HCT116 (cell line): ENCODE results near the gene PCDH15. TPM values are rescaled to one million over a fixed set of nuclear protein-coding genes. Genes with fewer than 3 reads are reported as not detected.

Experiments used
- ATAC-seq: fragments of 200-7000 bp; cut with Tn5 transposase; 2 replicates; pipeline ENCODE4 v1.9.1; 2020; ENCODE audit warnings: mild to moderate bottlenecking, moderate library complexity
- BruUV-seq: library from RNA; stranded (reverse); fragments of 400-500 nt; replicated peaks from 2 replicates; lab custom pipeline; 2021; lab: Mats Ljungman, UMichigan
- CTCF ChIA-PET: fragments of 300-600 bp; sonication (Branson Sonifier 250); formaldehyde crosslinking; loops from one replicate; lab custom pipeline; 2021; ENCODE audit warnings: antibody characterized with exemption; lab: Charles Lee
- POLR2A ChIA-PET: fragments of 300-600, 350-600 bp; sonication (Branson Sonifier 250); formaldehyde crosslinking; loops from one replicate; lab custom pipeline; 2021; ENCODE audit warnings: antibody characterized with exemption; lab: Charles Lee
- RAD21 ChIA-PET, 2 experiments: fragments of 300-600 bp; sonication (Branson Sonifier 250); formaldehyde crosslinking; loops; one replicate each; lab custom pipeline; 2023; ENCODE audit warnings: low total read pairs in 2 of 2; ENCODE audit not compliant: uncharacterized antibody in 2 of 2, unreplicated experiment in 2 of 2, low non-redundant PET in 1 of 2; lab: Charles Lee
- DNase-seq: peaks from one replicate; pipeline ENCODE4 v3.0.0-alpha.2; 2010; ENCODE audit warnings: low read depth, low spot score
- H2AFZ ChIP-seq: fragments of 200-600 bp; shearing (Covaris generic), sonication (generic); 2 replicates; pipeline ENCODE4 v1.6.1; 2017; ENCODE audit warnings: low read depth, mixed run types, mixed read lengths, antibody characterized with exemption, low read length; ENCODE audit not compliant: poor library complexity, severe bottlenecking
- H3K27ac ChIP-seq: 2 replicates; pipeline ENCODE4 v1.5.1; 2012; ENCODE audit warnings: low read depth, low read length
- H3K27me3 ChIP-seq: fragments of 200-600 bp; sonication (generic); 2 replicates; pipeline ENCODE4 v1.6.1; 2016; ENCODE audit warnings: mixed run types, low read length, mixed read lengths; ENCODE audit not compliant: insufficient read depth
- H3K36me3 ChIP-seq, 2 experiments: fragments of 200-500 bp in 1 of 2; fragments of 200-600 bp in 1 of 2; sonication (Bioruptor generic) in 1 of 2; sonication (generic) in 1 of 2; 2 replicates each; pipeline versions ENCODE4 v1.5.1 to v1.6.1; 2014 to 2016; ENCODE audit warnings: low read length in 2 of 2, inconsistent platforms in 1 of 2, mixed read lengths in 1 of 2, mixed run types in 1 of 2; ENCODE audit not compliant: insufficient read depth in 2 of 2, control insufficient read depth in 1 of 2
- H3K4me1 ChIP-seq, 2 experiments: fragments of 200-600 bp in 1 of 2; sonication (generic) in 1 of 2; 2 replicates each; pipeline versions ENCODE4 v1.5.1 to v1.6.1; 2012 to 2017; ENCODE audit warnings: low read length in 2 of 2, inconsistent platforms in 1 of 2, mild to moderate bottlenecking in 1 of 2, mixed read lengths in 1 of 2, mixed run types in 1 of 2, moderate library complexity in 1 of 2; ENCODE audit not compliant: insufficient read depth in 2 of 2, control insufficient read depth in 1 of 2
- H3K4me2 ChIP-seq: fragments of 200-600 bp; sonication (generic); 2 replicates; pipeline ENCODE4 v1.6.1; 2017; ENCODE audit warnings: mixed run types, low read length, mixed read lengths
- H3K4me3 ChIP-seq, 2 experiments: fragments of 200-600 bp in 1 of 2; sonication (generic) in 1 of 2; replicated peaks in 1 of 2; 2 replicates each; pipeline ENCODE4 v1.5.1; 2011 to 2016; ENCODE audit warnings: low read length in 2 of 2, control low read depth in 1 of 2, low read depth in 1 of 2, mild to moderate bottlenecking in 1 of 2, mixed read lengths in 1 of 2, mixed run types in 1 of 2
- H3K79me2 ChIP-seq: fragments of 200-600 bp; sonication (generic); 2 replicates; pipeline ENCODE4 v1.6.1; 2017; ENCODE audit warnings: mild to moderate bottlenecking, mixed run types, low read length, moderate library complexity, mixed read lengths; ENCODE audit not compliant: insufficient read depth
- H3K9ac ChIP-seq: fragments of 200-600 bp; sonication (generic); 2 replicates; pipeline ENCODE4 v1.6.1; 2016; ENCODE audit warnings: low read length, mixed read lengths
- H3K9me2 ChIP-seq: fragments of 200-600 bp; sonication (generic), shearing (Covaris generic); 2 replicates; pipeline ENCODE4 v1.6.1; 2017; ENCODE audit warnings: mixed run types, mild to moderate bottlenecking, moderate library complexity; ENCODE audit not compliant: insufficient read depth
- H3K9me3 ChIP-seq, 2 experiments: fragments of 200-500 bp in 1 of 2; fragments of 200-600 bp in 1 of 2; sonication (Bioruptor generic) in 1 of 2; sonication (generic) in 1 of 2; 2 replicates each; pipeline ENCODE4 v1.6.1; 2014 to 2017; ENCODE audit warnings: low read length in 2 of 2, mixed read lengths in 2 of 2, inconsistent platforms in 1 of 2, low read depth in 1 of 2, mild to moderate bottlenecking in 1 of 2, mixed run types in 1 of 2, moderate library complexity in 1 of 2; ENCODE audit not compliant: control insufficient read depth in 1 of 2, insufficient read depth in 1 of 2
- H4K20me1 ChIP-seq: fragments of 200-600 bp; sonication (generic), shearing (Covaris generic); 2 replicates; pipeline ENCODE4 v1.6.1; 2017; ENCODE audit warnings: mixed run types, mild to moderate bottlenecking, moderate library complexity; ENCODE audit not compliant: insufficient read depth
- ATF3 ChIP-seq: IDR thresholded peaks from 2 replicates; pipeline ENCODE4 v1.6.1; 2012
- CEBPB ChIP-seq: IDR thresholded peaks from 2 replicates; pipeline ENCODE4 v1.6.1; 2012; ENCODE audit warnings: low read depth
- CTCF ChIP-seq, 3 experiments: fragments of 200-600 bp in 1 of 3; sonication (generic) in 1 of 3; IDR thresholded peaks in 2 of 3; conservative IDR thresholded peaks in 1 of 3; 2 replicates each; pipeline ENCODE4 v1.5.1; 2012 to 2017; ENCODE audit warnings: low read depth in 2 of 3, low read length in 2 of 3, antibody characterized with exemption in 1 of 3, borderline replicate concordance in 1 of 3, control low read depth in 1 of 3, mild to moderate bottlenecking in 1 of 3, mixed read lengths in 1 of 3, mixed run types in 1 of 3, moderate library complexity in 1 of 3; ENCODE audit not compliant: insufficient read depth in 1 of 3
- EGR1 ChIP-seq: IDR thresholded peaks from 2 replicates; pipeline ENCODE4 v1.6.1; 2012; ENCODE audit warnings: low read depth
- ELF1 ChIP-seq: IDR thresholded peaks from 2 replicates; pipeline ENCODE4 v1.6.1; 2012; ENCODE audit warnings: low read depth, borderline replicate concordance
- EZH2 ChIP-seq: fragments of 200-600 bp; sonication (generic); IDR thresholded peaks from 2 replicates; pipeline ENCODE4 v1.6.1; 2017; ENCODE audit warnings: antibody characterized with exemption, mixed run types
- FOSL1 ChIP-seq: IDR thresholded peaks from 2 replicates; pipeline ENCODE4 v1.6.1; 2012; ENCODE audit warnings: low read depth
- JUND ChIP-seq: IDR thresholded peaks from 2 replicates; pipeline ENCODE4 v1.6.1; 2012
- MAX ChIP-seq: IDR thresholded peaks from 2 replicates; pipeline ENCODE4 v1.6.1; 2012
- POLR2AphosphoS5 ChIP-seq: IDR thresholded peaks from 2 replicates; pipeline ENCODE4 v1.6.1; 2011; ENCODE audit warnings: mild to moderate bottlenecking, low read depth, low read length, moderate library complexity
- RAD21 ChIP-seq: IDR thresholded peaks from 2 replicates; pipeline ENCODE4 v1.6.1; 2012; ENCODE audit warnings: low read depth, mild to moderate bottlenecking
- REST ChIP-seq: IDR thresholded peaks from 2 replicates; pipeline ENCODE4 v1.6.1; 2012; ENCODE audit warnings: low read depth
- SIN3A ChIP-seq: IDR thresholded peaks from 2 replicates; pipeline ENCODE4 v1.6.1; 2012; ENCODE audit warnings: low read depth
- SP1 ChIP-seq: IDR thresholded peaks from 2 replicates; pipeline ENCODE4 v1.6.1; 2012; ENCODE audit warnings: low read depth
- SRF ChIP-seq: IDR thresholded peaks from 2 replicates; pipeline ENCODE4 v1.6.1; 2012; ENCODE audit warnings: low read depth
- TCF7L2 ChIP-seq: IDR thresholded peaks from 2 replicates; pipeline ENCODE4 v1.7.0; 2011; ENCODE audit warnings: borderline replicate concordance, inconsistent platforms; ENCODE audit not compliant: insufficient read depth, insufficient read length; ENCODE audit errors: extremely low read depth
- YY1 ChIP-seq: IDR thresholded peaks from 2 replicates; pipeline ENCODE4 v1.6.1; 2011; ENCODE audit warnings: low read length, low read depth, moderate library complexity, mild to moderate bottlenecking; ENCODE audit not compliant: insufficient replicate concordance; ENCODE audit errors: extremely low read depth
- ZBTB33 ChIP-seq: IDR thresholded peaks from 2 replicates; pipeline ENCODE4 v1.6.1; 2011; ENCODE audit warnings: mild to moderate bottlenecking, low read length, moderate library complexity; ENCODE audit not compliant: insufficient replicate concordance; ENCODE audit errors: extremely low read depth
- ZFX ChIP-seq: fragments of 450-650 bp; IDR thresholded peaks from 2 replicates; pipeline ENCODE4 v1.6.1; 2017
- ZNF274 ChIP-seq: fragments of 200-500 bp; sonication (Bioruptor generic); IDR thresholded peaks from 2 replicates; pipeline ENCODE4 v1.6.1; 2014; ENCODE audit warnings: mild to moderate bottlenecking, low read depth, low read length, inconsistent platforms
- intact Hi-C: fragments of 100-400 bp; cut with micrococcal nuclease; formaldehyde crosslinking; loops from 2 replicates; pipeline ENCODE4 v1.10.0; 2022
- total RNA-seq: library from RNA; stranded (reverse); gene quantifications from one replicate; pipeline ENCODE4 v1.2.1, GENCODE V29; 2021; ENCODE audit not compliant: unreplicated experiment

PCDH15 gene
- total RNA-seq, 1 experiment from 2014 or later: not detected

GRCh38 chr10:53846809-53847208 is 954.2 kb downstream of the PCDH15 start:
- intact Hi-C loops: no loop called here

More at GRCh38 chr10:53846809-53847208, 954.2 kb downstream of the PCDH15 start:
- no peaks in the 10 kb centered on the region for H3K36me3 ChIP-seq
- TF ChIP-seq TCF7L2 (no peak), CTCF (IDR thresholded peaks at IDR 0.05 in 2 of 3, conservative IDR thresholded peaks at IDR 0.05 in 1 of 3; ENCODE audit: borderline replicate concordance in 1 of 3, insufficient read depth in 1 of 3, low read depth in 2 of 3, low read length in 2 of 3) (no peak), ZNF274 (no peak), MAX (no peak), ZBTB33 (no peak), SIN3A (no peak), EZH2 (no peak), JUND (no peak), REST (no peak), FOSL1 (no peak), ELF1 (no peak), ZFX (no peak), EGR1 (no peak), POLR2AphosphoS5 (no peak), RAD21 (no peak), SRF (no peak), ATF3 (no peak), YY1 (no peak), SP1 (no peak), CEBPB (no peak)
- no peak overlapping the region for H3K4me2 ChIP-seq
- H3K4me1 ChIP-seq: no peaks in the 10 kb centered on the region
- RAD21 ChIA-PET: no interaction called here
- CTCF ChIA-PET: no interaction called here
- H3K9ac ChIP-seq: no peak overlapping the region
- H3K9me2 ChIP-seq: no peaks in the 10 kb centered on the region
- no peak for ATAC-seq
- POLR2A ChIA-PET: no interaction called here
- H3K27ac ChIP-seq: no peak overlapping the region
- H3K79me2 ChIP-seq: no peaks in the 10 kb centered on the region
- no peaks in the 10 kb centered on the region for H4K20me1 ChIP-seq
- H2AFZ ChIP-seq: no peak overlapping the region
- no TSS peak for BruUV-seq
- peaks cover 9 to 18% of the 10 kb centered on the region in 2 experiments; a peak in 3 of 4 replicates for H3K9me3 ChIP-seq
- no peak for DNase-seq
- no peaks in the 10 kb centered on the region for H3K27me3 ChIP-seq
- no peak overlapping the region for H3K4me3 ChIP-seq
